Endothelial cell (in vitro differentiated cells): ENCODE results near the gene LIPF. TPM values are rescaled to one million over a fixed set of nuclear protein-coding genes. Genes with fewer than 3 reads are reported as not detected.
"Not testable (repeated sequence)": the region's sequence is repeated elsewhere in the genome, so short reads cannot be mapped to it uniquely, and the experiment has no call there.

ENCODE experiments used
- DNase-seq: peaks from one replicate; pipeline ENCODE4 v3.0.0; 2021; ENCODE audit warnings: low spot score
- H3K27ac Mint-ChIP-seq: one replicate; pipeline ENCODE4 v1.8.0; 2021; ENCODE audit warnings: mixed read lengths, inconsistent platforms; ENCODE audit not compliant: unreplicated experiment
- H3K27me3 Mint-ChIP-seq: one replicate; pipeline ENCODE4 v1.8.0; 2021; ENCODE audit warnings: mild to moderate bottlenecking, moderate library complexity, mixed read lengths, inconsistent platforms; ENCODE audit not compliant: unreplicated experiment
- H3K36me3 Mint-ChIP-seq: one replicate; pipeline ENCODE4 v1.8.0; 2021; ENCODE audit warnings: mild to moderate bottlenecking, low read depth, mixed read lengths, inconsistent platforms; ENCODE audit not compliant: unreplicated experiment
- H3K4me1 Mint-ChIP-seq: one replicate; pipeline ENCODE4 v1.8.0; 2021; ENCODE audit warnings: mild to moderate bottlenecking, mixed read lengths, inconsistent platforms; ENCODE audit not compliant: unreplicated experiment
- H3K4me3 Mint-ChIP-seq: one replicate; pipeline ENCODE4 v1.8.0; 2021; ENCODE audit warnings: mild to moderate bottlenecking, mixed read lengths, inconsistent platforms; ENCODE audit not compliant: unreplicated experiment
- H3K9me3 Mint-ChIP-seq: one replicate; pipeline ENCODE4 v1.8.0; 2021; ENCODE audit warnings: mixed read lengths, inconsistent platforms; ENCODE audit not compliant: unreplicated experiment
- CTCF ChIP-seq: fragments of 200-600 bp; sonication (generic); IDR thresholded peaks from one replicate; pipeline ENCODE4 v1.5.0; 2021; ENCODE audit warnings: antibody characterized with exemption; ENCODE audit not compliant: unreplicated experiment
- total RNA-seq: library from RNA; stranded (reverse); fragmentation: NEBNext Ultra II Directional; extraction: Animal tissue kit (Norgen Biotek cat#: 25700); gene quantifications from one replicate; pipeline ENCODE4 v1.2.1, GENCODE V29; 2021; ENCODE audit not compliant: unreplicated experiment

The LIPF gene
- total RNA-seq, 1 donor from 2014 or later = not detected

- TF ChIP-seq CTCF = no peak
- no peak within 1 kb of the TSS for H3K27ac Mint-ChIP-seq
- no peaks in the 10 kb centered on the region for H3K36me3 Mint-ChIP-seq
- H3K27me3 Mint-ChIP-seq = no peaks in the 10 kb centered on the region
- no peak for DNase-seq
- H3K4me1 Mint-ChIP-seq = peaks cover 21% of the 10 kb centered on the region
- H3K4me3 Mint-ChIP-seq = no peak within 1 kb of the TSS
- H3K9me3 Mint-ChIP-seq = no peaks in the 10 kb centered on the region
These were observed 41.7 kb downstream of the LIPF start, which contains the start of gene LIPK for GRCh38 chr10:88705958-88706357. Gene LIPK, plus strand, starts transcription at chr10:88706249. Its CDS starts 18,295 bp downstream, at chr10:88724544.

- no peak for DNase-seq
- no peak overlapping the region for H3K4me3 Mint-ChIP-seq
- H3K4me1 Mint-ChIP-seq = peaks cover 21% of the 10 kb centered on the region
- no peaks in the 10 kb centered on the region for H3K27me3 Mint-ChIP-seq
- no peak overlapping the region for H3K27ac Mint-ChIP-seq
- no peak for TF ChIP-seq CTCF
- no peaks in the 10 kb centered on the region for H3K9me3 Mint-ChIP-seq
- H3K36me3 Mint-ChIP-seq = no peaks in the 10 kb centered on the region
These were observed 43.4 kb downstream of the LIPF start for GRCh38 chr10:88707429-88708155.

GRCh38 chr10:88709361-88709760, 45.1 kb downstream of the LIPF start:
- H3K4me1 Mint-ChIP-seq = peaks cover 13% of the 10 kb centered on the region
- not testable (repeated sequence) for H3K4me3 Mint-ChIP-seq, H3K27ac Mint-ChIP-seq, DNase-seq, H3K9me3 Mint-ChIP-seq, H3K36me3 Mint-ChIP-seq, H3K27me3 Mint-ChIP-seq

GRCh38 chr10:88715517-88715916, 51.3 kb downstream of the LIPF start:
- no peak for DNase-seq
- TF ChIP-seq CTCF = no peak
- Mint-ChIP-seq H3K4me3 (no peak overlapping the region), H3K4me1 (no peaks in the 10 kb centered on the region), H3K36me3 (no peaks in the 10 kb centered on the region), H3K9me3 (no peaks in the 10 kb centered on the region), H3K27ac (no peak overlapping the region), H3K27me3 (no peaks in the 10 kb centered on the region)

GRCh38 chr10:88721392-88721791, 57.1 kb downstream of the LIPF start:
- no peaks in the 10 kb centered on the region for H3K9me3 Mint-ChIP-seq
- DNase-seq = no peak
- peaks cover 3% of the 10 kb centered on the region for H3K27me3 Mint-ChIP-seq
- no peak overlapping the region for H3K4me3 Mint-ChIP-seq
- peaks cover 3% of the 10 kb centered on the region for H3K4me1 Mint-ChIP-seq
- H3K27ac Mint-ChIP-seq = no peak overlapping the region
- no peaks in the 10 kb centered on the region for H3K36me3 Mint-ChIP-seq
- TF ChIP-seq CTCF = no peak
